Measurements from ENCODE around the gene PSMD2.

PSMD2 gene

GRCh38 chr3:184295771-184296170 lies 3.3 kb upstream of the PSMD2 start:
- no peak for TF ChIP-seq CTCF (IDR thresholded peaks at IDR 0.05; ENCODE audit: low read depth, low read length)
- DNase-seq (ENCODE audit: low read depth in 2 of 2): no peak
- H3K4me3 ChIP-seq (replicated peaks in 1 of 2; ENCODE audit: low read depth in 2 of 2, low read length in 2 of 2): no peak overlapping the region

GRCh38 chr3:184296616-184297015 lies 2.4 kb upstream of the PSMD2 start:
- no peak for DNase-seq (ENCODE audit: low read depth in 2 of 2)
- TF ChIP-seq CTCF (IDR thresholded peaks at IDR 0.05; ENCODE audit: low read depth, low read length): no peak

DNA sequence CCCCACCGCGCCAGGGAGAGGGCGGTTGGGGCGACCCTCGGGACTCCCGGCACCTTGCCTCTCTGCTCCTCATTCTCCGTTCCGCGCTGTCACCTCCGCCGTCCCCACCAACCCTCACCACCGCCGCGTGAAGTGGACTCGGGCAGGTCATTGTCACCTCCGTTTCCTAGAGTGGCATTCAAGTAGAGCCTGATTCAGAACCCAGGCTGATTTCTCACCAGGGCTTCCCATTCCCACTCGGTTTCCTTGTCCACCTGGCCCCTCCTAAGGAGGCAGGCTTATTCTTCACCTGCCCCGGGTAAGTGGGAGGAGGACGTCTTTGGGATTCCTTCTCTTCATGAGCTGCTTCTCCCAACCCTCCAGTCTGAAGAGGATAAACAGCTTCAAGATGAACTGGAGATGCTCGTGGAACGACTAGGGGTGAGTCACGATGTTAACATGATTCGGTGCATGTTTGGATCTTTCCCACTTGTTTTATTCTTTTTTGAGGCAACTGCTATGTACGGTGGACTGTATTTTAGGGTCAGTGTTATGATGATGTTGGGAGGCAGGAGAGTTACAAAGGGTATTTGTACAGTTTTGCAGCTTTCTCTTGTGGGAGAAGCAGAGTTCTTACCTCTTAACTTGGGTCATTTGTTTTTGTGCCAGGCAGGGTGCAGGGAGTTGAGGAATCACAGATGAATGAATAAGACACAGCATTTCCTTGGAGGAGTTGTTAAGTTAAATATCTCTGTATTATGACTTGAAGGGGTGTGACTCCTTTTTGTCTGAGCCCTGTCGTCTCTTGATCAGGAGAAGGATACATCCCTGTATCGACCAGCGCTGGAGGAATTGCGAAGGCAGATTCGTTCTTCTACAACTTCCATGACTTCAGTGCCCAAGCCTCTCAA lies 692 bp downstream of the PSMD2 start:
- peak overlapping the region; percentile 82 to 87 for H3K4me3 ChIP-seq (replicated peaks in 1 of 2; ENCODE audit: low read depth in 2 of 2, low read length in 2 of 2)
- no peak for TF ChIP-seq CTCF (IDR thresholded peaks at IDR 0.05; ENCODE audit: low read depth, low read length)
- peak in 1 of 2 donors; percentile 57 for DNase-seq (ENCODE audit: low read depth in 2 of 2)

More at GRCh38 chr3:184296616-184297015, 2.4 kb upstream of the PSMD2 start:
- H3K4me3 ChIP-seq (replicated peaks in 1 of 2; ENCODE audit: low read depth in 2 of 2, low read length in 2 of 2): no peak overlapping the region

- peak overlapping the region in 1 of 2 donors; percentile 87 for H3K4me3 ChIP-seq (replicated peaks in 1 of 2; ENCODE audit: low read depth in 2 of 2, low read length in 2 of 2)
- DNase-seq (ENCODE audit: low read depth in 2 of 2): peak in 1 of 2 donors; percentile 83
- no peak for TF ChIP-seq CTCF (IDR thresholded peaks at IDR 0.05; ENCODE audit: low read depth, low read length)
Observed at GRCh38 chr3:184300378-184300720, 1.3 kb downstream of the PSMD2 start.

DNA sequence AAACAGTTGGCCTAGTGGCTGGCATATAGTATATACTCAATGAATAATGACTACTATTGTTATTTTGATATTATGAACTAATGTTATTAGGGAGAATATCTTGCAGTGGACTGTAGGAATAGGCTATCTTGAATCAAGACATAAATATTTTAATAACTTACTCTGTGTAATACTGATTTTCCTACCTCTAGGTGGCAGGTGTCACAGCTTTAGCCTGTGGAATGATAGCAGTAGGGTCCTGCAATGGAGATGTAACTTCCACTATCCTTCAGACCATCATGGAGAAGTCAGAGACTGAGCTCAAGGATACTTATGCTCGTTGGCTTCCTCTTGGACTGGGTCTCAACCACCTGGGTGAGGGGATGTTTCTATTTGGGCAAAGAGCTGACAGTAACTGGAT lies 6.5 kb downstream of the PSMD2 start:
- H3K4me3 ChIP-seq (replicated peaks in 1 of 2; ENCODE audit: low read depth in 2 of 2, low read length in 2 of 2): no peak overlapping the region
- peak; percentile 33 to 42 for DNase-seq (ENCODE audit: low read depth in 2 of 2)
- TF ChIP-seq CTCF (IDR thresholded peaks at IDR 0.05; ENCODE audit: low read depth, low read length): peak; percentile 34

GRCh38 chr3:184306341-184306972 lies 7.4 kb downstream of the PSMD2 start:
- no peak for DNase-seq (ENCODE audit: low read depth in 2 of 2)
- no peak for TF ChIP-seq CTCF (IDR thresholded peaks at IDR 0.05; ENCODE audit: low read depth, low read length)

More at GRCh38 chr3:184306341-184306972, 7.4 kb downstream of the PSMD2 start:
- H3K4me3 ChIP-seq (replicated peaks in 1 of 2; ENCODE audit: low read depth in 2 of 2, low read length in 2 of 2): no peak overlapping the region

All from cardiac fibroblast (primary cell).